RWPE1 (cell line): ENCODE data around the gene SLC39A5.
"Not testable (repeated sequence)": the region's sequence is repeated elsewhere in the genome, so short reads cannot be mapped to it uniquely, and the experiment has no call there.

Source experiments
- CTCF ChIA-PET: fragments of 350-600 bp; sonication (Branson Sonifier 250); formaldehyde crosslinking; extraction: SDS; loops from one replicate; lab custom pipeline; 2021; lab: Yijun Ruan, JAX
- POLR2A ChIA-PET: fragments of 400-600 bp; formaldehyde crosslinking; extraction: SDS; loops from one replicate; lab custom pipeline; 2020; ENCODE audit warnings: antibody characterized with exemption; ENCODE audit not compliant: low non-redundant PET; lab: Yijun Ruan, JAX
- DNase-seq: peaks from one replicate; pipeline ENCODE4 v3.0.0; 2012; ENCODE audit warnings: low spot score
- H3K27ac ChIP-seq: fragments of 450-650 bp; 2 replicates; pipeline ENCODE4 v1.5.1; 2017
- TF ChIP-seq, protein P1 (sequence below): fragments of 450-650 bp; conservative IDR thresholded peaks from 2 replicates; pipeline ENCODE4 v1.5.1; 2017; ENCODE audit warnings: low read depth, mild to moderate bottlenecking

SLC39A5 gene

DNA sequence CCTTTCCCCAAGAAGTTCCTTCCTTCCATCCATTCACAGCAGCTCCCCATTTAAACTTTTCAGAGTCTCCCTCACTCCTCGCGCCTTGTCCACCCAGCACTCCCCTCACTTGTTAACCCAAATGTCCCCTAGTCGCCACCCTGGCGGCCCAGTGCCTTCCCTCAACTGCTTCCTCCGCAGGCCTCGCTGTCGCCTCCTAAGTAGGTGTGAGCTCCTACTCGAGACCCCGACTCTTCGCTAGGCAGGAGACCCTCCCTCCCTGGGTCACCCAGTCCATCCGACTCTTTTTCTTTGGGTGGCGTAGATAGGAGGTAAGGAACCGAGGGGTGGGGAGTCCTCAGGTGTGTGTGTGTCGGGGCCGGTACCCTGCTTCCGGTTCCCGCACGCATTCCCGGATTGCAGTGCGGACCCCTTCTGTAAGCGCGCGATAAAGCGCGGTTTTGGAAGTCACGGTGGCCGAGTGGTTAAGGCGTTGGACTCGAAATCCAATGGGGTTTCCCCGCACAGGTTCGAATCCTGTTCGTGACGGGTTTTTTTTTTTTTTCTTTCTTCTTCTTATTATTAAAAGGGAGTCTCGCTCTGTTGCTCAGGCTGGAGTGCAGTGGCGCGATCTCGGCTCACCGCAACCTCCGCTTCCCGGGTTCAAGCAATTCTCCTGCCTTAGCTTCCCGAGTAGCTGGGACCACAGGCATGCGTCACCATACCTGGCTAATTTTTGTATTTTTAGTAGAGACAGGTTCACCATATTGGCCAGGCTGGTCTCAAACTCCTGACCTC lies 39.7 kb upstream of the SLC39A5 start:
- ChIA-PET CTCF (interaction anchor here (0.5 to 4.3 kb wide), 26 partner anchors 9 to 453 kb away, joined by 3 to 36 read pairs (median 5); partner anchors contain the start of genes ANKRD52, ESYT1, RNF41 and ZC3H10), POLR2A (interaction anchor here (0.6 to 1.1 kb wide), 6 partner anchors 25 to 960 kb away, joined by 3 to 6 read pairs (median 4); partner anchors contain the start of genes ESYT1, MYL6, RNF41 and ZC3H10)

GRCh38 chr12:56190695-56191155 lies 39.1 kb upstream of the SLC39A5 start:
- no peak for DNase-seq
- TF ChIP-seq, protein P1, sequence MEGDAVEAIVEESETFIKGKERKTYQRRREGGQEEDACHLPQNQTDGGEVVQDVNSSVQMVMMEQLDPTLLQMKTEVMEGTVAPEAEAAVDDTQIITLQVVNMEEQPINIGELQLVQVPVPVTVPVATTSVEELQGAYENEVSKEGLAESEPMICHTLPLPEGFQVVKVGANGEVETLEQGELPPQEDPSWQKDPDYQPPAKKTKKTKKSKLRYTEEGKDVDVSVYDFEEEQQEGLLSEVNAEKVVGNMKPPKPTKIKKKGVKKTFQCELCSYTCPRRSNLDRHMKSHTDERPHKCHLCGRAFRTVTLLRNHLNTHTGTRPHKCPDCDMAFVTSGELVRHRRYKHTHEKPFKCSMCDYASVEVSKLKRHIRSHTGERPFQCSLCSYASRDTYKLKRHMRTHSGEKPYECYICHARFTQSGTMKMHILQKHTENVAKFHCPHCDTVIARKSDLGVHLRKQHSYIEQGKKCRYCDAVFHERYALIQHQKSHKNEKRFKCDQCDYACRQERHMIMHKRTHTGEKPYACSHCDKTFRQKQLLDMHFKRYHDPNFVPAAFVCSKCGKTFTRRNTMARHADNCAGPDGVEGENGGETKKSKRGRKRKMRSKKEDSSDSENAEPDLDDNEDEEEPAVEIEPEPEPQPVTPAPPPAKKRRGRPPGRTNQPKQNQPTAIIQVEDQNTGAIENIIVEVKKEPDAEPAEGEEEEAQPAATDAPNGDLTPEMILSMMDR: no peak
- CTCF ChIA-PET: interaction anchor here (1.1 to 4.3 kb wide), 3 partner anchors 11 to 126 kb away, joined by 4 to 21 read pairs (median 11); partner anchors contain the start of gene ESYT1
- POLR2A ChIA-PET: interaction anchor here (0.7 kb wide), 1 partner anchor 24 kb away, joined by 5 read pairs; no protein-coding TSS in a partner anchor
- peak overlapping the region; percentile 96 for H3K27ac ChIP-seq

More for the DNA sequence above, 39.7 kb upstream of the SLC39A5 start:
- TF ChIP-seq, protein P1: no peak
- H3K27ac ChIP-seq: peak overlapping the region; percentile 96
- DNase-seq: peak; percentile 71

DNA sequence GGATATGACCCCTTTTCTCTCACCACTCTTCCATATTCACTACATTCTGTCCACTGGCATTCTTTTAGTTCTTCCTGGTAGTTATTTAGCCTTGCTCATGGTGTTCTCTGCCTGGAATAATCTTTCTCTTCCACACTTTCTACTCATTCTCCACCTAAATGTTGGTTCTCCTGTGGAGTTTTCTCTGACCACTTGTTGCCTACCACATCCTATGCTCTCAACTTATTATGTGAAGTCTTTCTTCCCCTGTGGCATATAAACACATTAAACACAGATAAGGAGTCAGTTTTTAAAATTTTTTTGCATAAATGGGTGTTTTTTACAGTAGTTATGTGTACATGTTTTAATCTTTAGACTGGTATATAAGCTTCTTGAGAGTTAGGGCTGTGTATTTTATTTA lies 37.3 kb upstream of the SLC39A5 start:
- no peak for DNase-seq
- TF ChIP-seq, protein P1: no peak
- CTCF ChIA-PET: no interaction called here
- POLR2A ChIA-PET: no interaction called here
- no peak overlapping the region for H3K27ac ChIP-seq

GRCh38 chr12:56193025-56193578 lies 36.7 kb upstream of the SLC39A5 start:
- CTCF ChIA-PET: no interaction called here
- H3K27ac ChIP-seq: no peak overlapping the region
- peak; percentile 52 for DNase-seq
- TF ChIP-seq, protein P1: peak; percentile 79
- POLR2A ChIA-PET: no interaction called here

DNA sequence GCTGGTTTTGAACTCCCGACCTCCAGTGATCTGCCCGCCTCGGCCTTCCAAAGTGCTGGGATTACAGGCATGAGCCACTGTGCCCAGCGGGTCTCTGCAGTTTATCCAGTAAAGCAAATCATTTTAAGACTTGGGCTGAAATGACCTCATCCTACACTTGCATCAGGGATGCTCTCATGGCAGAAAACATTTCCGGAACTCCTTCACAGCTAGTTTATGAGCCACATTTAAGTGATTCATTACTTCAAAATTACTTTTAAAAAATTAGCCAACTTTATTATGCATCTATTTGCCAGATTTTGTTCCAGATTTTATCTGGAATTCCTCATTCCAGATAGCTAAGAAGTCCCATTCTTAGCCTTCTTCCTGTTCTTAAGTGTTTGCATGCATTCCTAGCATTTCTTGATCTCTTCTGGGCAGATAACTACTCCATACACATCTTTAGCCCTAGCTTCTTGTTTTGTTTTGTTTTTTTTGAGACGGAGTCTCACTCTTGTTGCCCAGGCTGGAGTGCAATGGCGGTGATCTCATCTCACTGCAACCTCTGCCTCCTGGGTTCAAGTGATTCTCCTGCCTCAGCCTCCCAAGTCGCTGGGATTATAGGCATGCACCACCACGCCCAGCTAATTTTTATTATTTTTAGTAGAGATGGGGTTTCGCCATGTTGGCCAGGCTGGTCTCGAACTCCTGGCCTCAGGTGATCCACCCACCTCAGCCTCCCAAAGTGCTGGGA lies 32.9 kb upstream of the SLC39A5 start:
- peak overlapping the region; percentile 64 for H3K27ac ChIP-seq
- DNase-seq, POLR2A ChIA-PET: not testable (repeated sequence)
- CTCF ChIA-PET: interaction anchor here (0.9 kb wide), 1 partner anchor 9 kb away, joined by 5 read pairs; no protein-coding TSS in a partner anchor

- ChIA-PET CTCF (interaction anchor here (0.7 to 1.9 kb wide), 2 partner anchors 9 to 14 kb away, joined by 3 to 10 read pairs; partner anchors contain the start of gene SMARCC2), POLR2A (no interaction called here)
- no peak overlapping the region for H3K27ac ChIP-seq
- DNase-seq: no peak
- TF ChIP-seq, protein P1: no peak
Measured at GRCh38 chr12:56197921-56198635, 31.8 kb upstream of the SLC39A5 start.
